Measurements from ENCODE around the gene SDK2. TPM values are rescaled to one million over a fixed set of nuclear protein-coding genes. Genes with fewer than 3 reads are reported as not detected.

SDK2 gene
- polyA plus RNA-seq, 1 experiment = 0.01 TPM

GRCh38 chr17:73452009-73452408 is 192.2 kb downstream of the SDK2 start:
- H3K4me3 ChIP-seq (ENCODE audit: low read depth, low read length) = no peak overlapping the region
- DNase-seq (ENCODE audit: low read depth, low spot score) = no peak
- no peaks in the 10 kb centered on the region for H3K9me3 ChIP-seq (ENCODE audit: control insufficient read depth, insufficient read depth, low read length)
- no peak for TF ChIP-seq CTCF (IDR thresholded peaks at IDR 0.05; ENCODE audit: low read depth, low read length)
- CTCF ChIA-PET = no interaction called here
- no peaks in the 10 kb centered on the region for H3K27me3 ChIP-seq (ENCODE audit: control insufficient read depth, insufficient read depth, low read length)
- H3K27ac ChIP-seq (ENCODE audit: low read depth, low read length) = no peak overlapping the region
- POLR2A ChIA-PET = no interaction called here

GRCh38 chr17:73447319-73447718 is 196.9 kb downstream of the SDK2 start:
- no peak overlapping the region for H3K27ac ChIP-seq (ENCODE audit: low read depth, low read length)
- CTCF ChIA-PET = no interaction called here
- H3K9me3 ChIP-seq (ENCODE audit: control insufficient read depth, insufficient read depth, low read length) = no peaks in the 10 kb centered on the region
- POLR2A ChIA-PET = no interaction called here
- no peak for TF ChIP-seq CTCF (IDR thresholded peaks at IDR 0.05; ENCODE audit: low read depth, low read length)
- DNase-seq (ENCODE audit: low read depth, low spot score) = no peak
- no peak overlapping the region for H3K4me3 ChIP-seq (ENCODE audit: low read depth, low read length)
- no peaks in the 10 kb centered on the region for H3K27me3 ChIP-seq (ENCODE audit: control insufficient read depth, insufficient read depth, low read length)

- no peaks in the 10 kb centered on the region for H3K9me3 ChIP-seq (ENCODE audit: control insufficient read depth, insufficient read depth, low read length)
- ChIA-PET CTCF (no interaction called here), POLR2A (no interaction called here)
- H3K27ac ChIP-seq (ENCODE audit: low read depth, low read length) = no peak overlapping the region
- DNase-seq (ENCODE audit: low read depth, low spot score) = no peak
- no peaks in the 10 kb centered on the region for H3K27me3 ChIP-seq (ENCODE audit: control insufficient read depth, insufficient read depth, low read length)
- no peak overlapping the region for H3K4me3 ChIP-seq (ENCODE audit: low read depth, low read length)
- TF ChIP-seq CTCF (IDR thresholded peaks at IDR 0.05; ENCODE audit: low read depth, low read length) = no peak
These were observed 197.6 kb downstream of the SDK2 start for GRCh38 chr17:73446617-73447016.

- ChIA-PET CTCF (no interaction called here), POLR2A (no interaction called here)
- Histone ChIP-seq H3K9me3 (ENCODE audit: control insufficient read depth, insufficient read depth, low read length) (no peaks in the 10 kb centered on the region; the same call in 1 of the 2 replicates), H3K4me3 (ENCODE audit: low read depth, low read length) (no peak overlapping the region), H3K27me3 (ENCODE audit: control insufficient read depth, insufficient read depth, low read length) (no peaks in the 10 kb centered on the region), H3K27ac (ENCODE audit: low read depth, low read length) (no peak overlapping the region)
- no peak for TF ChIP-seq CTCF (IDR thresholded peaks at IDR 0.05; ENCODE audit: low read depth, low read length)
- DNase-seq (ENCODE audit: low read depth, low spot score) = no peak
These were observed 198.8 kb downstream of the SDK2 start for GRCh38 chr17:73445466-73445865.

GRCh38 chr17:73444021-73444420 is 200.2 kb downstream of the SDK2 start:
- Histone ChIP-seq H3K27me3 (ENCODE audit: control insufficient read depth, insufficient read depth, low read length) (no peaks in the 10 kb centered on the region), H3K4me3 (ENCODE audit: low read depth, low read length) (no peak overlapping the region), H3K27ac (ENCODE audit: low read depth, low read length) (no peak overlapping the region), H3K9me3 (ENCODE audit: control insufficient read depth, insufficient read depth, low read length) (no peaks in the 10 kb centered on the region; the same call in 1 of the 2 replicates)
- ChIA-PET POLR2A (no interaction called here), CTCF (no interaction called here)
- no peak for TF ChIP-seq CTCF (IDR thresholded peaks at IDR 0.05; ENCODE audit: low read depth, low read length)
- DNase-seq (ENCODE audit: low read depth, low spot score) = no peak

Data from AG04450 (cell line).